ENCODE results near the gene ELFN2.

GRCh38 chr22:37383341-37383740, 43.9 kb downstream of the ELFN2 start:
- no peak for TF ChIP-seq CTCF (IDR thresholded peaks at IDR 0.05)
- no peak for TF ChIP-seq EZH2 (IDR thresholded peaks at IDR 0.05)
- no peak for TF ChIP-seq EZH2phosphoT487 (IDR thresholded peaks at IDR 0.05)

All from neural progenitor cell (in vitro differentiated cells).